ENCODE data around the gene SCAPER. TPM values are rescaled to one million over a fixed set of nuclear protein-coding genes. Genes with fewer than 3 reads are reported as not detected.
"Not testable (repeated sequence)": the region's sequence is repeated elsewhere in the genome, so short reads cannot be mapped to it uniquely, and the experiment has no call there.

Gene SCAPER
- total RNA-seq, 1 donor from 2014 or later = 24.7 TPM

GRCh38 chr15:76330080-76330680 is 575.0 kb downstream of the SCAPER start:
- no peak for DNase-seq (ENCODE audit: low spot score)

- no peak for DNase-seq (ENCODE audit: low spot score)
These were observed 576.2 kb downstream of the SCAPER start for GRCh38 chr15:76328958-76329357.

- DNase-seq (ENCODE audit: low spot score) = no peak
These were observed 576.9 kb downstream of the SCAPER start for GRCh38 chr15:76328106-76328696.

GRCh38 chr15:76327191-76328105 is 577.7 kb downstream of the SCAPER start:
- no peak for DNase-seq (ENCODE audit: low spot score)

- no peak for DNase-seq (ENCODE audit: low spot score)
These were observed 579.4 kb downstream of the SCAPER start for GRCh38 chr15:76325704-76326103.

- DNase-seq (ENCODE audit: low spot score) = no peak
These were observed 581.1 kb downstream of the SCAPER start for GRCh38 chr15:76324066-76324465.

- no peak for DNase-seq (ENCODE audit: low spot score)
These were observed 583.5 kb downstream of the SCAPER start for GRCh38 chr15:76321602-76322001.

GRCh38 chr15:76321171-76321570 is 584.0 kb downstream of the SCAPER start:
- DNase-seq (ENCODE audit: low spot score) = no peak

GRCh38 chr15:76320012-76320411 is 585.1 kb downstream of the SCAPER start:
- DNase-seq (ENCODE audit: low spot score) = no peak

- DNase-seq (ENCODE audit: low spot score) = no peak
These were observed 591.4 kb downstream of the SCAPER start for GRCh38 chr15:76313731-76314130.

GRCh38 chr15:76313175-76313567 is 592.0 kb downstream of the SCAPER start:
- DNase-seq (ENCODE audit: low spot score) = not testable (repeated sequence)

GRCh38 chr15:76312540-76313174 is 592.5 kb downstream of the SCAPER start:
- no peak for DNase-seq (ENCODE audit: low spot score)

GRCh38 chr15:76311100-76311953 is 593.8 kb downstream of the SCAPER start, which contains the start of gene ETFA:
TSS of gene ETFA (minus strand) at chr15:76311469. CDS start at chr15:76311388, 81 bp downstream.
- DNase-seq (ENCODE audit: low spot score) = peak; percentile 99

- no peak for DNase-seq (ENCODE audit: low spot score)
These were observed 594.6 kb downstream of the SCAPER start for GRCh38 chr15:76310475-76311099.

- DNase-seq (ENCODE audit: low spot score) = no peak
These were observed 595.4 kb downstream of the SCAPER start for GRCh38 chr15:76309601-76310330.

GRCh38 chr15:76303909-76304308 is 601.2 kb downstream of the SCAPER start:
- DNase-seq (ENCODE audit: low spot score) = no peak

GRCh38 chr15:76299786-76300185 is 605.4 kb downstream of the SCAPER start:
- no peak for DNase-seq (ENCODE audit: low spot score)

GRCh38 chr15:76298986-76299385 is 606.2 kb downstream of the SCAPER start:
- DNase-seq (ENCODE audit: low spot score) = no peak

- DNase-seq (ENCODE audit: low spot score) = not testable (repeated sequence)
These were observed 607.2 kb downstream of the SCAPER start for GRCh38 chr15:76297951-76298350.
